CD4-positive, alpha-beta T cell treated with Interferon gamma for 1 hour (primary cell): ENCODE results near the gene ABHD11.

Experiments used
- DNase-seq: peaks from one replicate; pipeline ENCODE4 v3.0.0-alpha.2; 2020

Gene ABHD11

GRCh38 chr7:73700581-73701134 lies 37.9 kb downstream of the ABHD11 start:
- DNase-seq = no peak

DNA sequence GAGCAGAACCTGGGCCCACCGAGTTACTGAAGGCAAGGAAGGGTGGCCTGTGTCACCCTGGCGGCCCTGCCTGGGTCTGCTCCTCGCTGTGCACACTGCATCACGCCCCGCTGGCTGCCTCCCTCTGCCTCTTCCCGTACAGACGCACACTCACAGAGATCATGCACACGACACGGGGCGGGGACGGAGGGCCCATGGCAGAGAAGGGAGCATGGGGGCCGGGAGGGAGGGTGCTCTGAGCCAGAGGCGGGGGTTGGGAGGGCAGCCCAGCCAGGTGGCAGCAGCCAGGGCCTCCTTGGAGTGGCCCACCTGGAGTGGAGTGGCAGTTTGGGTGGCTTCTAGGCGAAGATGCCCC lies 38.6 kb downstream of the ABHD11 start:
- no peak for DNase-seq

- no peak for DNase-seq
Observed at GRCh38 chr7:73699370-73700068, 39.1 kb downstream of the ABHD11 start.

DNA sequence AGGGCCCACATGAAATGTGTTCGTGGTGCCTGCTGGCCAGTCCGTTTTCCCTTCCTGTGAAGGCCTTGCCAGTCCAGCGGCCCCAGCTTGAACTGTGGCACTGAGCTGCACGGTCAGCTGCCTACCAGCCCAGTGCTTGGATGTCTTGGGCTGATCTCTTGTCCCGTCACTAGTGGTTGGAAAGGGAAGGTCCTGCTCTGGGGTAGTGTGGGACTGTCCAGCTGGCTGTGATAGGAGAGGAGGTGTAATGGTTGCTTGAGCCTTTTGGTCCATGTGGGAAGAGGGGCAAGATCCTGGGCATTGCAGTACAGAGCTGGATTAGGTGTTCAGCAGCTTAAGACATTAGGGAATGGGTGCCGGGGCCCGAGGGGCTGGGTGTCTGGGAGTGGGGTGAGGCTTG lies 40.2 kb downstream of the ABHD11 start:
- DNase-seq = no peak

DNA sequence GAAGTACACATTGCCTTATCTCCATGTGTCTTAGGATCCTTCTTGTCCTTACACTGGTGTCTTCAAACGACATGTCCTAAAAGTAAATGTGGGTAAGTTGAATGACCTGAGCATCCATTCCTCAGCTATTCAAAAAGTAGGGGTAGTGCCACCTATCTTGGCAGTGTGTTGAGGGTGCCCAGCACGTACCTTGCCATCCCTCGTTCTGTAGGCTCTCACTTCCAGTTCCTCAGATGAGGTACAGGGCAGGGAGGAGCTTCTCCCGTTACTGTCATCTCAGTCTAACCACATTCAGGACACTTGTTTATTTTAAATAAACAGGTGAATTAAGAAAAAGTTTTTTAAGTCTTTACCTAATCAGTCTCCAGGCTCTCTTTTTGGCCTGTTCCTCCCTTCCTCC lies 42.2 kb downstream of the ABHD11 start:
- no peak for DNase-seq

GRCh38 chr7:73690646-73691045 lies 48.0 kb downstream of the ABHD11 start:
- DNase-seq = no peak

DNA sequence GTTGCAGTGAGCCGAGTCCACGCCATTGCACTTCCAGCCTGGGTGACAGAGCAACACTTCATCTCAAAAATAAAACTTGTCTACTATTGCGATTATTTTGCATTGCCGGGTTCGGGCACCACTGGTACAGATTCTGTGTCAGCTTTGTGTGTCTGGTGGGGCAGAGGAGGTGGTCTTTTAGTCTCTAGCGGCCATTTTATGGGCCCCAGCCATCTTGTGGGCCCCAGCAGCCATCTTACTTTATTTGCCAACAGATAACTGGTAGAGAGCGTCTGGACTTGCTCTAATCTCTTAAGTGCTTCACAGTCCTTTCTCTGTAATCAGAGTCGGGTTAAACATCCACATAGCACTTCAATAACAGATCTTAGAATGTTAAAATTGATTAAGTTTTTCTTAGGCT lies 50.3 kb downstream of the ABHD11 start:
- DNase-seq = no peak
